Stimulated activated naive CD8-positive, alpha-beta T cell treated with anti-CD3 and anti-CD28 coated beads, Interleukin-15, amount 100 ng/mL, for 72 hours (primary cell): ENCODE measurements around the gene VPS8.
A peak's percentile ranks its signal among the peaks of the same experiment; 100 is the strongest.

ENCODE experiments used
- ATAC-seq: fragments of 150-1000 bp; cut with Tn5 transposase; 2 replicates; pipeline ENCODE4 v1.10.0; 2021; ENCODE audit warnings: mild to moderate bottlenecking, moderate library complexity
- DNase-seq, 2 donors: peaks; one replicate each; pipeline ENCODE4 v3.0.0; 2021 to 2022
- H3K27ac Mint-ChIP-seq, 2 donors: one replicate each; pipeline ENCODE4 v1.8.0; 2022; ENCODE audit warnings: mild to moderate bottlenecking in 2 of 2, mixed read lengths in 2 of 2, moderate library complexity in 2 of 2
- H3K27me3 Mint-ChIP-seq: one replicate; pipeline ENCODE4 v1.8.0; 2022; ENCODE audit warnings: mixed read lengths
- H3K4me1 Mint-ChIP-seq: one replicate; pipeline ENCODE4 v1.8.0; 2022; ENCODE audit warnings: mild to moderate bottlenecking, mixed read lengths
- H3K4me3 Mint-ChIP-seq, 2 donors: one replicate each; pipeline ENCODE4 v1.8.0; 2022; ENCODE audit warnings: mild to moderate bottlenecking in 2 of 2, mixed read lengths in 2 of 2, moderate library complexity in 1 of 2
- H3K9me3 Mint-ChIP-seq, 2 donors: one replicate each; pipeline ENCODE4 v1.8.0; 2022; ENCODE audit warnings: mixed read lengths in 2 of 2

VPS8 gene

DNA sequence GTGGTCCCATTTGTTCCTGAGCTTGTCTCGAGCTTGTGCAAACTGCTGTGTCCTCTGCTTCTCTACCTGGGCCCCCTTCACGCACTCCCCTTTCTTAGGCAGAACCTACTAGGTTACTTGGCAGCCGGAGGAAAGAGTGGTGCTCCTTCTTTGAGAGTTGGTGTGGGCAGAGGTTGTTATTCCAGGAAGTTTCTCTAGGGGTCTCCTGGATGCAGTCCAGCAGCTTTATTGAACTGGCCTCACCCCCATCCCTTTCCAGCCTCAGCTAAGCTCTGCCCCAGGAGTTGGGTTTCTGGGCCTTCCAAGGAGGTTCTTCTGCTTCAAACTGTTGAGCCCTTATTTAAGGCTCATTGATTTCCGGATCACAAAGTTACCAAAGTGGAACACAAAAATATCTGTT, 237.7 kb downstream of the VPS8 start:
- Mint-ChIP-seq H3K4me3 (no peak overlapping the region), H3K4me1 (no peaks in the 10 kb centered on the region), H3K9me3 (peaks cover 13 to 15% of the 10 kb centered on the region in 2 donors), H3K27ac (no peak overlapping the region), H3K27me3 (no peaks in the 10 kb centered on the region)
- no peak for ATAC-seq
- no peak for DNase-seq

- ATAC-seq: no peak
- Mint-ChIP-seq H3K27me3 (no peaks in the 10 kb centered on the region), H3K4me3 (no peak overlapping the region), H3K9me3 (peaks cover 27 to 30% of the 10 kb centered on the region in 2 donors), H3K4me1 (no peaks in the 10 kb centered on the region), H3K27ac (no peak overlapping the region)
- DNase-seq: no peak
Observed at GRCh38 chr3:185051801-185052200, 239.8 kb downstream of the VPS8 start.

- no peaks in the 10 kb centered on the region for H3K27me3 Mint-ChIP-seq
- no peaks in the 10 kb centered on the region for H3K4me1 Mint-ChIP-seq
- ATAC-seq: no peak
- no peak overlapping the region for H3K4me3 Mint-ChIP-seq
- DNase-seq: no peak
- H3K9me3 Mint-ChIP-seq: peaks cover 31 to 38% of the 10 kb centered on the region in 2 donors
- no peak overlapping the region for H3K27ac Mint-ChIP-seq
Observed at GRCh38 chr3:185052631-185053030, 240.7 kb downstream of the VPS8 start.

DNA sequence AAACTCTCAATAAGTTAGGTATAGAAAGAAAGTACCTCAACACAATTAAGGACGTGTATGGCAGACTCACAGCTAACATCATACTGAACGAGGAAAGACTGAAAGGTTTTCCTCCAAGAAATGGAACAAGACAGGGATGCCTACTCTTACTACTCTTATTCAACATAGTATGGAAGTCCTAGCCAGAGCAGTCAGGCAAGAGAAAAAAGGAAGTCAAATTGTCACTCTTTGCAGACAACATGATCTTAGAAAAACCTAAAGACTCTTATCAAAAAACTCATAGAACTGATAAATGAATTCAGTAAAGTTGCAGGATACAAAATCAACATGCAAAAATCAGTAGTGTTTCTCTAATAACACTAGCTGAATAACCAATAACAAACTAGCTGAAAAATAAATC, 244.9 kb downstream of the VPS8 start:
- H3K27ac Mint-ChIP-seq: no peak overlapping the region
- no peak for DNase-seq
- no peaks in the 10 kb centered on the region for H3K4me1 Mint-ChIP-seq
- H3K9me3 Mint-ChIP-seq: peaks cover 38 to 65% of the 10 kb centered on the region in 2 donors
- no peak overlapping the region for H3K4me3 Mint-ChIP-seq
- ATAC-seq: no peak
- H3K27me3 Mint-ChIP-seq: no peaks in the 10 kb centered on the region

DNA sequence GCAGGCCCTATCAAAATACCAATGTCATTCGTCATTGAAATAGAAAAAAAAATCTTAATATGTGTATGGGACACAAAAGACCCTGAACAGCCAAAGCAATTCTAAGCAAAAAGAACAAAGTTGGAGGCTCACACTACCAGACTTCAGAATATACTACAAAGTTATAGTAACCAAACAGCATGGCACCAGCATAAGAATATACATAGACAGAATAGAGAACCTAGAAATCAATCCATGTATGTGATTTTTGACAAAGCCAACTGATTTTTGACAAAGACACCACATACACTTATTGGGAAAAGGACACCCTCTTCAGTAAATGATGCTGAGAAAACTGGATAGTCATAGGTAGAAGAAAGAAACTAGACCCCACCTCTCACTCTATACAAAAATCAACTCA, 245.9 kb downstream of the VPS8 start:
- no peaks in the 10 kb centered on the region for H3K27me3 Mint-ChIP-seq
- H3K4me3 Mint-ChIP-seq: no peak overlapping the region
- H3K9me3 Mint-ChIP-seq: peaks cover 38 to 65% of the 10 kb centered on the region in 2 donors
- ATAC-seq (no peak), DNase-seq (no peak)
- H3K4me1 Mint-ChIP-seq: no peaks in the 10 kb centered on the region
- H3K27ac Mint-ChIP-seq: no peak overlapping the region

DNA sequence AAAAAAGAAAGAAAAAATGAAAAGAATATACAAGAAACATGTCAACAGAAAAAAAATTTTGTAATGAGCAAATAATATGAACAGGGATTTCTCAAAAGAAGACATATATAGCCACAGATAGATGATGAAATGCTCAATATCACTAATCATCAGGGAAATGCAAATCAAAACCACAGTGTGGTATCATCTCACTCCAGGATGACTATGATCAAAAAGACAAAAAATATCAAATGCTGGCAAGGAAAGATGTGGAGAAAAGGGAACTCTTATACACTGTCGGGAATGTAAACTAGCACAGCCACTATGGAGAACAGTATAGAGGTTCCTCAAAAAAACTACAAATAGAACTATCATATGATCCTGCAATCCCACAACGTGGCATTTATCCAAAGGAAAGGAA, 246.8 kb downstream of the VPS8 start:
- Mint-ChIP-seq H3K9me3 (peaks cover 38 to 65% of the 10 kb centered on the region in 2 donors), H3K27me3 (no peaks in the 10 kb centered on the region), H3K4me1 (no peaks in the 10 kb centered on the region), H3K27ac (no peak overlapping the region), H3K4me3 (no peak overlapping the region)
- DNase-seq (no peak), ATAC-seq (no peak)

- Mint-ChIP-seq H3K4me3 (no peak overlapping the region), H3K9me3 (peaks cover 30 to 55% of the 10 kb centered on the region in 2 donors), H3K27me3 (no peaks in the 10 kb centered on the region), H3K27ac (no peak overlapping the region), H3K4me1 (no peaks in the 10 kb centered on the region)
- ATAC-seq: no peak
- no peak for DNase-seq
Observed at GRCh38 chr3:185059766-185060165, 247.8 kb downstream of the VPS8 start.

DNA sequence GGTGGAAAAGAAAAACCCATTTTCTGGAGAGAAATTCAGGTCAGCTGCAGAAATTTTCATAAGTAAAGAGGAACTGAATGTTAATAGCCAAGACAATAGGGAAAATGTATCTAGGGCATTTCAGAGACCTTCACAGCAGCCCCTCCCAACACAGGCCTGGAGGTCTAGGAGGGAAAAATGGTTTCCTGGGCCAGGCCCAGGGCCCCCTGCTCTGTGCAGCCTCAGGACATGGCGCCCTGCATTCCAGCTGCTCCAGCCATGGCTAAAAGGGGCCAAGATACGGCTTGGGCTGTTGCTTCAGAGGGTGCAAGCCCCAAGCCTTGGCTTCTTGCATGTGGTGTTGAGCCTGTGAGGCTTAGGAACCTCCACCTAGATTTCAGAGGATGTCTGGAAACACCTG, 248.7 kb downstream of the VPS8 start:
- Mint-ChIP-seq H3K27me3 (no peaks in the 10 kb centered on the region), H3K4me1 (no peaks in the 10 kb centered on the region), H3K9me3 (peaks cover 22 to 46% of the 10 kb centered on the region in 2 donors), H3K4me3 (no peak overlapping the region), H3K27ac (no peak overlapping the region)
- no peak for DNase-seq
- ATAC-seq: no peak

- Mint-ChIP-seq H3K4me3 (no peak overlapping the region), H3K4me1 (no peaks in the 10 kb centered on the region), H3K27me3 (no peaks in the 10 kb centered on the region), H3K9me3 (peaks cover 12 to 37% of the 10 kb centered on the region in 2 donors), H3K27ac (no peak overlapping the region)
- DNase-seq: no peak
- ATAC-seq: no peak
Observed at GRCh38 chr3:185062191-185062590, 250.2 kb downstream of the VPS8 start.

GRCh38 chr3:185063431-185063830, 251.5 kb downstream of the VPS8 start:
- Mint-ChIP-seq H3K27me3 (no peaks in the 10 kb centered on the region), H3K27ac (no peak overlapping the region), H3K4me3 (no peak overlapping the region), H3K9me3 (peaks cover 12 to 26% of the 10 kb centered on the region in 2 donors), H3K4me1 (no peaks in the 10 kb centered on the region)
- DNase-seq (no peak), ATAC-seq (no peak)

DNA sequence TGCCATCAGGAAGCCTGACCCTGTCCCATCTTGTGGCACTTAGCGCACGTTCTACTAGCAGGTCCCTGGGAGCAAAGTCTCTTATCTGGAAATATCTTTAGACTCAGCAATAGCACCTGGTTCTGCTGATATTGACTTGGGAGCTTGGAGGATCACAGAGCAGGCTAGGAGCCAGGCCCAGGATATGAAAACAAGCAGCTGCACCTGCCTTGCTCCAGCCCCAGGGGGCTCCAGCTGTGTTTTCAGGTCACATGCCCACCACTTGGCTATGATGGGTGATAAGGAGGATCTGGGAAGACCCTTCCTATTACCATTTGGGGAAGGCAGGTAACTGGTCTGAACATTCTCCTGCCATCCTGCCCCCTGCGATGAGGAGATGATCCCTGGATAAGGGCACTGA, 253.1 kb downstream of the VPS8 start:
- Mint-ChIP-seq H3K4me1 (no peaks in the 10 kb centered on the region), H3K4me3 (no peak overlapping the region), H3K27me3 (no peaks in the 10 kb centered on the region), H3K9me3 (peaks cover 3 to 13% of the 10 kb centered on the region in 2 donors), H3K27ac (no peak overlapping the region)
- ATAC-seq: no peak
- DNase-seq: no peak

- Mint-ChIP-seq H3K4me3 (no peak overlapping the region), H3K27me3 (no peaks in the 10 kb centered on the region), H3K4me1 (no peaks in the 10 kb centered on the region), H3K27ac (peak overlapping the region in 1 of 2 donors; percentile 48), H3K9me3 (peaks cover 0 to 6% of the 10 kb centered on the region in 2 donors)
- ATAC-seq: no peak
- DNase-seq: no peak
Observed at GRCh38 chr3:185066251-185066650, 254.3 kb downstream of the VPS8 start.

DNA sequence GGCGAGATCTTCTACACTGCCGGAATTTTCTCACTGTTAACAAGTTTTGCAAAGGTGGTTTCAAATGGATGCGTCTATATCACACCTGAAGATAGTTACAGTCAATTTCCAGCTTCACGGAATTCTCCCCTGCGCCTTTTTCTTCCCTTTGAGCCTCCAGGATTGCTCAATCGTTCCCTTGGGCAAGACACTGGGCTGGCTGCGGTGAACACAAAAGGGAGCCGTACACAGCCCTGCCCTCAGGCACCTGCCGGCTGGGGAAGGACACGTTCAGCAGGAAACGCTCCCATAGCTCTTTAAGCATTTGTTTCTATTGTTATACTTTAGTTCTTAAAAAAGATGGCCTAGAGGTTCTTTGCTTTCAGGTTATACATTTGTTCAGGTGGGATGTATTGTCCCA, 255.2 kb downstream of the VPS8 start:
- Mint-ChIP-seq H3K27ac (no peak overlapping the region), H3K4me3 (no peak overlapping the region), H3K27me3 (no peaks in the 10 kb centered on the region), H3K4me1 (no peaks in the 10 kb centered on the region), H3K9me3 (no peaks in the 10 kb centered on the region)
- ATAC-seq (no peak), DNase-seq (no peak)

- Mint-ChIP-seq H3K27ac (no peak overlapping the region), H3K4me3 (no peak overlapping the region), H3K9me3 (no peaks in the 10 kb centered on the region), H3K4me1 (no peaks in the 10 kb centered on the region), H3K27me3 (no peaks in the 10 kb centered on the region)
- peak in 1 of 2 donors; percentile 3 for DNase-seq
- no peak for ATAC-seq
Observed at GRCh38 chr3:185069037-185070030, 257.4 kb downstream of the VPS8 start.

DNA sequence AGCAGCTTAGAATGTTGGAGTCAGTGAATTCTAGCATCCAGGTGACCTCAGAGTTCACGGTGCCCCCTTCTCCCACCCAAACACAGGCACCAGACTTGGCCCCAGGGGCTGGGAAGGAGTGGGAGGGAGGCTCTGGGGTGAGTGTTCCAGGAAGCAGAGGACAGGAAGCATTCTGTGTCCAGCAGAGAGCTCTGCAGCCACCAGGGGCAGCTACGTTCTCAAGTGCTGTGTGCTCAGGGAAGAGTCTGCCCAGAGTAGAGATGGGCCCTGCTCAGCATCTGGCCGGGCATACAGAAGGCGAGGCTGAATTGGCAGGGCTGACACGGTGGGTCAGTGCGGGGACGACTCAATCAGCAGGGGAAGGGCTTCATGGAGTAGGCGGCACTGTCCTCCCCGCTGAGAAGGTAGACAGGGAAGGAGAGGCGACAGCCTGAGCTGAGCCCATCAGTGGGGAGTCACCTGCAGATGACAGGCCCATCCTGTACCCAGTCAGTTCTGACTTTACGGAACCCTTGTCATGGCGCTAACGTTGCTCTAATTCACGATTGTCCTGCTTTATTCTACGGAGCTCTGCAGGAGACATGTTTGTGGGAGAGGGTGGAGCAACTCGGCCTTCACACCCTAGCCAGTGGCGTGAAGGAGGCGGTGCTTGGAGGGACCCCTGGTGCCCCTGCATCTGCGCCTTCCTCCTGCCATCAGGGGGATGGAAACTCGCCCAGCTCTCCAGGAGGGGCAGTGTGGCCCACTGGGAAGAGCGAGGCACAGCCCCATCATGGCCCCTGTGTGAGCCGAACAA, 258.7 kb downstream of the VPS8 start:
- ATAC-seq (peak; percentile 15), DNase-seq (no peak)
- Mint-ChIP-seq H3K9me3 (no peaks in the 10 kb centered on the region), H3K27me3 (peaks cover 6% of the 10 kb centered on the region), H3K4me1 (no peaks in the 10 kb centered on the region), H3K4me3 (no peak overlapping the region), H3K27ac (no peak overlapping the region)

GRCh38 chr3:185071287-185071800, 259.4 kb downstream of the VPS8 start:
- H3K4me1 Mint-ChIP-seq: no peaks in the 10 kb centered on the region
- H3K27me3 Mint-ChIP-seq: peaks cover 11% of the 10 kb centered on the region
- no peak overlapping the region for H3K4me3 Mint-ChIP-seq
- H3K9me3 Mint-ChIP-seq: no peaks in the 10 kb centered on the region
- DNase-seq (no peak), ATAC-seq (peak; percentile 33)
- no peak overlapping the region for H3K27ac Mint-ChIP-seq
